Measurements from ENCODE around the gene TRIM62.

GRCh38 chr1:33169290-33170055 is 12.4 kb downstream of the TRIM62 start:
- TF ChIP-seq, protein P1, sequence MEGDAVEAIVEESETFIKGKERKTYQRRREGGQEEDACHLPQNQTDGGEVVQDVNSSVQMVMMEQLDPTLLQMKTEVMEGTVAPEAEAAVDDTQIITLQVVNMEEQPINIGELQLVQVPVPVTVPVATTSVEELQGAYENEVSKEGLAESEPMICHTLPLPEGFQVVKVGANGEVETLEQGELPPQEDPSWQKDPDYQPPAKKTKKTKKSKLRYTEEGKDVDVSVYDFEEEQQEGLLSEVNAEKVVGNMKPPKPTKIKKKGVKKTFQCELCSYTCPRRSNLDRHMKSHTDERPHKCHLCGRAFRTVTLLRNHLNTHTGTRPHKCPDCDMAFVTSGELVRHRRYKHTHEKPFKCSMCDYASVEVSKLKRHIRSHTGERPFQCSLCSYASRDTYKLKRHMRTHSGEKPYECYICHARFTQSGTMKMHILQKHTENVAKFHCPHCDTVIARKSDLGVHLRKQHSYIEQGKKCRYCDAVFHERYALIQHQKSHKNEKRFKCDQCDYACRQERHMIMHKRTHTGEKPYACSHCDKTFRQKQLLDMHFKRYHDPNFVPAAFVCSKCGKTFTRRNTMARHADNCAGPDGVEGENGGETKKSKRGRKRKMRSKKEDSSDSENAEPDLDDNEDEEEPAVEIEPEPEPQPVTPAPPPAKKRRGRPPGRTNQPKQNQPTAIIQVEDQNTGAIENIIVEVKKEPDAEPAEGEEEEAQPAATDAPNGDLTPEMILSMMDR (IDR thresholded peaks at IDR 0.05; ENCODE audit: insufficient read depth, low read length, poor library complexity, severe bottlenecking): no peak
- no peak for TF ChIP-seq EZH2phosphoT487 (conservative IDR thresholded peaks at IDR 0.05; ENCODE audit: low read length)
